Measurements from ENCODE around the gene AR. TPM values are rescaled to one million over a fixed set of nuclear protein-coding genes. Genes with fewer than 3 reads are reported as not detected.
A peak's percentile ranks its signal among the peaks of the same experiment; 100 is the strongest.

AR gene
- total and polyA plus RNA-seq, 2 donors (not counting 3 experiments of a cell fraction or from before 2014, with no cell fraction given) = 9.3 to 16.0 TPM

DNA sequence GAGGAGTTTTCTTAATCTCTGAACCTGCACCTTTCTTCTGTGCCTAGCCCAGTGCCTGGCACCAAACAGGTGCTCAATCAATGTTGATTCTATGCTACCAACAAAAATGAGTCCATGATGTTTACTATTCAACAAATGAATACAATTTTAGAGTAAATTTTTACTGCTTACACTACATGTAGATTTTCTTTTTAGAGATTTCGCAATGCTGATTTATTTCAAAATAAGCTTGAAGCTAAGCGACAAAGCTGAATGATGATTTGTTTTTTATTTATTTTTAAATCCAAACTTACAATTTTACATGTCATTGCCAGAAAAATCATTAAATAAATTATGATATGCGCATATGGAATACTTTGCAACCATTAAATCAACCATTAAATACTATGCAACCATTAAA lies 55.7 kb downstream of the AR start:
- Histone ChIP-seq H3K4me2 (ENCODE audit: insufficient read depth, low read length) (no peak overlapping the region), H3K9me1 (replicated peaks; ENCODE audit: control insufficient read depth, extremely low read depth, insufficient read depth, low read length) (no peaks in the 10 kb centered on the region), H3K4me3 (replicated peaks in 1 of 3; ENCODE audit: insufficient read depth in 1 of 3, low read depth in 1 of 3, low read length in 3 of 3) (no peak overlapping the region), H3K27me3 (ENCODE audit: control insufficient read depth in 2 of 2, insufficient read depth in 2 of 2, low read length in 2 of 2) (no peaks in the 10 kb centered on the region), H3K79me2 (ENCODE audit: control insufficient read depth, insufficient read depth, low read length) (no peaks in the 10 kb centered on the region), H3K4me1 (ENCODE audit: control insufficient read depth, extremely low read depth, insufficient read depth, low read length) (peaks cover 7% of the 10 kb centered on the region), H3K9ac (replicated peaks; ENCODE audit: extremely low read depth, insufficient read depth, low read length) (no peak overlapping the region), H3K36me3 (ENCODE audit: control insufficient read depth in 2 of 2, extremely low read depth in 1 of 2, insufficient read depth in 2 of 2, low read length in 2 of 2) (no peaks in the 10 kb centered on the region), H3K27ac (ENCODE audit: insufficient read depth, low read depth, low read length) (no peak overlapping the region), H2AFZ (ENCODE audit: low read depth, low read length) (no peak overlapping the region), H4K20me1 (replicated peaks; ENCODE audit: control insufficient read depth, extremely low read depth, insufficient read depth, low read length) (no peaks in the 10 kb centered on the region), H3K9me3 (replicated peaks; ENCODE audit: control insufficient read depth, insufficient read depth, low read length) (no peaks in the 10 kb centered on the region)
- intact Hi-C loops (cut with micrococcal nuclease) (no loop called here), dilution Hi-C loops (cut with MboI; ENCODE audit: extremely low pct_ligation_motif_present, low sequenced_read_pairs) (no loop called here)
- POLR2A ChIA-PET = no interaction called here
- no TSS peak for BruUV-seq (replicated peaks)
- CTCF ChIA-PET = no interaction called here
- DNase-seq (ENCODE audit: low read depth, low spot score) (no peak), FAIRE-seq (peak; percentile 4)
- TF ChIP-seq GATA2 (IDR thresholded peaks at IDR 0.05; ENCODE audit: insufficient read depth, insufficient read length, low read depth, low read length) = no peak
- TF ChIP-seq EZH2 (IDR thresholded peaks at IDR 0.05; ENCODE audit: borderline replicate concordance, low read depth, low read length, severe bottlenecking) = no peak
- TF ChIP-seq, protein P1, sequence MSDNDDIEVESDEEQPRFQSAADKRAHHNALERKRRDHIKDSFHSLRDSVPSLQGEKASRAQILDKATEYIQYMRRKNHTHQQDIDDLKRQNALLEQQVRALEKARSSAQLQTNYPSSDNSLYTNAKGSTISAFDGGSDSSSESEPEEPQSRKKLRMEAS (IDR thresholded peaks at IDR 0.05; ENCODE audit: insufficient read depth, insufficient read length) = no peak
- no peak for TF ChIP-seq FOS (IDR thresholded peaks at IDR 0.05; ENCODE audit: borderline replicate concordance, insufficient read depth, low read length)
- no peak for TF ChIP-seq POLR2AphosphoS5 (IDR thresholded peaks at IDR 0.05; ENCODE audit: insufficient read depth, low read depth, low read length)

- FAIRE-seq = no peak
- ChIA-PET CTCF (interaction anchor here (1.3 kb wide), 1 partner anchor 45 kb away, joined by 3 read pairs; no protein-coding TSS in a partner anchor), POLR2A (no interaction called here)
- Histone ChIP-seq H3K36me3 (ENCODE audit: control insufficient read depth in 2 of 2, extremely low read depth in 1 of 2, insufficient read depth in 2 of 2, low read length in 2 of 2) (no peaks in the 10 kb centered on the region), H3K27me3 (ENCODE audit: control insufficient read depth in 2 of 2, insufficient read depth in 2 of 2, low read length in 2 of 2) (no peaks in the 10 kb centered on the region), H3K4me1 (ENCODE audit: control insufficient read depth, extremely low read depth, insufficient read depth, low read length) (peaks cover 22% of the 10 kb centered on the region), H3K4me3 (replicated peaks in 1 of 3; ENCODE audit: insufficient read depth in 1 of 3, low read depth in 1 of 3, low read length in 3 of 3) (no peak overlapping the region), H4K20me1 (replicated peaks; ENCODE audit: control insufficient read depth, extremely low read depth, insufficient read depth, low read length) (no peaks in the 10 kb centered on the region), H3K9ac (replicated peaks; ENCODE audit: extremely low read depth, insufficient read depth, low read length) (no peak overlapping the region), H3K27ac (ENCODE audit: insufficient read depth, low read depth, low read length) (no peak overlapping the region), H2AFZ (ENCODE audit: low read depth, low read length) (no peak overlapping the region), H3K9me3 (replicated peaks; ENCODE audit: control insufficient read depth, insufficient read depth, low read length) (no peaks in the 10 kb centered on the region), H3K4me2 (ENCODE audit: insufficient read depth, low read length) (no peak overlapping the region), H3K79me2 (ENCODE audit: control insufficient read depth, insufficient read depth, low read length) (no peaks in the 10 kb centered on the region), H3K9me1 (replicated peaks; ENCODE audit: control insufficient read depth, extremely low read depth, insufficient read depth, low read length) (no peaks in the 10 kb centered on the region)
- intact Hi-C loops (cut with micrococcal nuclease) (no loop called here), dilution Hi-C loops (cut with MboI; ENCODE audit: extremely low pct_ligation_motif_present, low sequenced_read_pairs) (no loop called here)
- no TSS peak for BruUV-seq (replicated peaks)
- no peak for DNase-seq (ENCODE audit: low read depth, low spot score)
- TF ChIP-seq, protein P2, sequence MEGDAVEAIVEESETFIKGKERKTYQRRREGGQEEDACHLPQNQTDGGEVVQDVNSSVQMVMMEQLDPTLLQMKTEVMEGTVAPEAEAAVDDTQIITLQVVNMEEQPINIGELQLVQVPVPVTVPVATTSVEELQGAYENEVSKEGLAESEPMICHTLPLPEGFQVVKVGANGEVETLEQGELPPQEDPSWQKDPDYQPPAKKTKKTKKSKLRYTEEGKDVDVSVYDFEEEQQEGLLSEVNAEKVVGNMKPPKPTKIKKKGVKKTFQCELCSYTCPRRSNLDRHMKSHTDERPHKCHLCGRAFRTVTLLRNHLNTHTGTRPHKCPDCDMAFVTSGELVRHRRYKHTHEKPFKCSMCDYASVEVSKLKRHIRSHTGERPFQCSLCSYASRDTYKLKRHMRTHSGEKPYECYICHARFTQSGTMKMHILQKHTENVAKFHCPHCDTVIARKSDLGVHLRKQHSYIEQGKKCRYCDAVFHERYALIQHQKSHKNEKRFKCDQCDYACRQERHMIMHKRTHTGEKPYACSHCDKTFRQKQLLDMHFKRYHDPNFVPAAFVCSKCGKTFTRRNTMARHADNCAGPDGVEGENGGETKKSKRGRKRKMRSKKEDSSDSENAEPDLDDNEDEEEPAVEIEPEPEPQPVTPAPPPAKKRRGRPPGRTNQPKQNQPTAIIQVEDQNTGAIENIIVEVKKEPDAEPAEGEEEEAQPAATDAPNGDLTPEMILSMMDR (IDR thresholded peaks at IDR 0.05; ENCODE audit: extremely low read depth in 1 of 2, insufficient read depth in 1 of 2, low read depth in 1 of 2, low read length in 2 of 2) = no peak
- TF ChIP-seq EZH2 (IDR thresholded peaks at IDR 0.05; ENCODE audit: borderline replicate concordance, low read depth, low read length, severe bottlenecking) (no peak), FOS (IDR thresholded peaks at IDR 0.05; ENCODE audit: borderline replicate concordance, insufficient read depth, low read length) (no peak), POLR2AphosphoS5 (IDR thresholded peaks at IDR 0.05; ENCODE audit: insufficient read depth, low read depth, low read length) (no peak), JUN (IDR thresholded peaks at IDR 0.05; ENCODE audit: borderline replicate concordance, insufficient read depth, insufficient read length, low read depth) (no peak), MYC (IDR thresholded peaks at IDR 0.05; ENCODE audit: low read depth, low read length) (no peak), POLR2A (IDR thresholded peaks at IDR 0.05; ENCODE audit: low read depth, low read length) (no peak), GATA2 (IDR thresholded peaks at IDR 0.05; ENCODE audit: insufficient read depth, insufficient read length, low read depth, low read length) (no peak)
- TF ChIP-seq, protein P1 (IDR thresholded peaks at IDR 0.05; ENCODE audit: insufficient read depth, insufficient read length) = no peak
Measured at GRCh38 chrX:67601771-67602170, 58.0 kb downstream of the AR start.
